Measurements from ENCODE around the gene TMED10.

Gene TMED10

DNA sequence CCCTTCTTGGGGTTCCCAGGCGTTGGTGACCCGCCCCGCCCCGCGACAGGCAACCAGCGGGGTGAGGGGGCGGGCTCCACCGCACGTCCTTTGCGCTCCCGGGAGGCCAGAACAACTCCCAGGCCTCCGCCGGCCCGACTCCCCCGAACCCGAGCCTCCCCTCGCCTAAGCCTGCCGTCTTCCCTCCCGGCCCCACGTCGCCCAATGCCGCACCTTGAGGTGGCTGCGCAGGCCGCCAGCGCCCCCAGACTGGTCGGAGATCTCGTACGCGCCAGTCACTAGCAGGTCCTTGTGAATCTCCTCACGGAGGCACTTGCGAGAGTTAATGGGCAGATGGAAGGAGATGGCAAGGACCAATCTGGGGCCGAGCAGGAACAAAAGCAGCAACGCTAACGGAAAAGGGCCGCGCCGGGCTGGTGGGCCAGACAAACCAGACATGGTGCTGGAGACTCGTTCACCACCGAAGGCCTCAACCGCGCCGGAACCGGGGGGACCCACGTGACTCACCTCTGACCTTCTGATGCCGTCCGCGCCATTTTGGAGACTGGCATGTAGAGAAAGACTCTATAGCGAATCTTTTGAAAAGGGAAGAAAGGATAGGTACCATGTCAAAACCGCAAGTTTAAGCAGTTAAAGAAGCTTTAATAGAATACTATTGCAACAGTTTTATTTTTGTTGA lies at the start of gene TMED10:
TSS of gene TMED10 (minus strand) at position 471 of the 679 bp plus-strand sequence. CDS start at position 438, 33 bp downstream.
- H3K79me2 ChIP-seq: peaks cover 47% of the 10 kb centered on the region
- peak within 1 kb of the TSS; percentile 98 for H3K4me2 ChIP-seq (ENCODE audit: low read length)
- H3K27ac ChIP-seq: peak within 1 kb of the TSS; percentile 92
- no peaks in the 10 kb centered on the region for H3K27me3 ChIP-seq (ENCODE audit: control insufficient read depth, insufficient read depth, low read length)
- H3K4me1 ChIP-seq: peaks cover 9% of the 10 kb centered on the region
- no peaks in the 10 kb centered on the region for H3K9me3 ChIP-seq (ENCODE audit: control insufficient read depth, low read length)
- no peaks in the 10 kb centered on the region for H3K36me3 ChIP-seq (ENCODE audit: control insufficient read depth, insufficient read depth, low read length)
- H3K4me3 ChIP-seq (ENCODE audit: low read depth, low read length): peak within 1 kb of the TSS; percentile 97
- TF ChIP-seq, protein P1, sequence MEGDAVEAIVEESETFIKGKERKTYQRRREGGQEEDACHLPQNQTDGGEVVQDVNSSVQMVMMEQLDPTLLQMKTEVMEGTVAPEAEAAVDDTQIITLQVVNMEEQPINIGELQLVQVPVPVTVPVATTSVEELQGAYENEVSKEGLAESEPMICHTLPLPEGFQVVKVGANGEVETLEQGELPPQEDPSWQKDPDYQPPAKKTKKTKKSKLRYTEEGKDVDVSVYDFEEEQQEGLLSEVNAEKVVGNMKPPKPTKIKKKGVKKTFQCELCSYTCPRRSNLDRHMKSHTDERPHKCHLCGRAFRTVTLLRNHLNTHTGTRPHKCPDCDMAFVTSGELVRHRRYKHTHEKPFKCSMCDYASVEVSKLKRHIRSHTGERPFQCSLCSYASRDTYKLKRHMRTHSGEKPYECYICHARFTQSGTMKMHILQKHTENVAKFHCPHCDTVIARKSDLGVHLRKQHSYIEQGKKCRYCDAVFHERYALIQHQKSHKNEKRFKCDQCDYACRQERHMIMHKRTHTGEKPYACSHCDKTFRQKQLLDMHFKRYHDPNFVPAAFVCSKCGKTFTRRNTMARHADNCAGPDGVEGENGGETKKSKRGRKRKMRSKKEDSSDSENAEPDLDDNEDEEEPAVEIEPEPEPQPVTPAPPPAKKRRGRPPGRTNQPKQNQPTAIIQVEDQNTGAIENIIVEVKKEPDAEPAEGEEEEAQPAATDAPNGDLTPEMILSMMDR (IDR thresholded peaks at IDR 0.05): no peak
- H3K9ac ChIP-seq: peak within 1 kb of the TSS; percentile 95
- peak within 1 kb of the TSS; percentile 80 for H2AFZ ChIP-seq

DNA sequence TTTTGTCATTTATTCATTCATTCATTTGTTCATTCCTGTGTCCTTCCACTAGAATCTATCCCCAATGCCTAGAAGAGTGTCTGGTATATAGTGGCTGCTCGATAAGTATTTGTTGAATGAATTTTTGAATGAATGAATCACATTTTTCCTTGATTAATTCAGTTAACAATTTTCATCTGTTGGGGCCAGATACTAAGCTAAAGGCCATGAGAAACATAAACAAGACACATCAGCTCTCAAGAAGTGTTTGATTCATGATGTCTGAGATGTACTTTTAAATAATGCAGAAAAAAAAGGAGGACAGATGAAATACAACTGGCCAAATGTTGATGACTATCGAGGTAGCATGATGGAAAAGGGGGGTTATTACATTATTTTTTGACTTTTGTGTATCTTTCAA lies 48.1 kb upstream of the TMED10 start:
- TF ChIP-seq, protein P1 (IDR thresholded peaks at IDR 0.05): no peak
- Histone ChIP-seq H3K27ac (no peak overlapping the region), H3K4me1 (peaks cover 2% of the 10 kb centered on the region), H3K27me3 (ENCODE audit: control insufficient read depth, insufficient read depth, low read length) (no peaks in the 10 kb centered on the region), H3K4me2 (ENCODE audit: low read length) (no peak overlapping the region), H3K4me3 (ENCODE audit: low read depth, low read length) (no peak overlapping the region), H3K9me3 (ENCODE audit: control insufficient read depth, low read length) (no peaks in the 10 kb centered on the region), H3K9ac (no peak overlapping the region), H2AFZ (no peak overlapping the region), H3K79me2 (no peaks in the 10 kb centered on the region), H3K36me3 (ENCODE audit: control insufficient read depth, insufficient read depth, low read length) (no peaks in the 10 kb centered on the region)

DNA sequence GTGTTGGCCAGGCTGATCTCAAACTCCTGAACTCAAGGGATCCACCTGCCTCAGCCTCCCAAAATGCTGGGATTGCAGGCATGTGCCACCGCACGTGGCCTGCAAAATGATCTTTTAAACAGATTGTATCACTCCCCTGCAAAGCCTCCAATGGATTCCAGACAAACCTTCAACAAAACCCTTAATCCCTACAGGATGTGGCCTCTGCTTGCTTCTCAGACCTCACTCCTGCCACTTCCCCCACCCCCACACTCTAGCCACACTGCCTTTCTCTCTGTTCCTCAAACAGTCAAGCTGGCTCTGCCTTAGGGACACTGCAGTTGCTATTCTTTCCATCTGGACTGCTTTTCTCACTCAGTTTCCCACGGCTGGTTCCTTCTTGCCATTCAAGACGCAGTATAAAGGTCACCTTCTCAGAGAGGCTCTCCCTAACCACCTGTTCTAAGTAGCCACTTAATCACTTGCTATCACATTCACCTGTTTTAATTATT lies 47.3 kb upstream of the TMED10 start:
- TF ChIP-seq, protein P1 (IDR thresholded peaks at IDR 0.05): no peak
- Histone ChIP-seq H3K9me3 (ENCODE audit: control insufficient read depth, low read length) (no peaks in the 10 kb centered on the region), H3K4me1 (peaks cover 2% of the 10 kb centered on the region), H3K79me2 (no peaks in the 10 kb centered on the region), H3K36me3 (ENCODE audit: control insufficient read depth, insufficient read depth, low read length) (no peaks in the 10 kb centered on the region), H2AFZ (peak overlapping the region; percentile 30), H3K27me3 (ENCODE audit: control insufficient read depth, insufficient read depth, low read length) (no peaks in the 10 kb centered on the region), H3K9ac (no peak overlapping the region), H3K4me3 (ENCODE audit: low read depth, low read length) (no peak overlapping the region), H3K27ac (no peak overlapping the region), H3K4me2 (ENCODE audit: low read length) (no peak overlapping the region)

DNA sequence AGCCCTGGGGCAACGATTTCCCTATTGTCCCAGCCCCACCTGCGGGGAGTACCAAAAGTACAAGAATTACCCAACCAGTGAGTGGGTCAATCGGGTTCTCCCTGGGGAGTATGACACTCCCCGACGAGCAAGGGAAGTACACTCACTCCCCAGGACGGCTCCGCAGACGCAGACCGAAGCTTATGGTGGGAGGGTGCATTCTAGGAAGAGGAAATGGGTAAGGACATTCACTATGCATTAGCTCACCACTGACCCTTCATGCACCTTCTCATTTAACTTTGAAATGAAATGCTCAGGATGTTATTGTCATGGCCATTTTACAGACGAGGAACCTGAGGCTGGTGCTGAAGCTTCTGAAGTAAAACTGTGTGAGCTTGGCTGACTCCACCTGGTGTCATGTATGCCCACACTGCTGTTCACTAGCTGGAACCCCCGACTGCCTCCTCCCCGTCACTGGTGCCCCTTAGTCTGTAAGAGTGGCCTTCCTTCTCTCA lies 45.8 kb upstream of the TMED10 start:
- Histone ChIP-seq H3K4me2 (ENCODE audit: low read length) (no peak overlapping the region), H3K9ac (no peak overlapping the region), H3K4me3 (ENCODE audit: low read depth, low read length) (no peak overlapping the region), H3K4me1 (peaks cover 2% of the 10 kb centered on the region), H3K27ac (no peak overlapping the region), H3K79me2 (no peaks in the 10 kb centered on the region), H3K9me3 (ENCODE audit: control insufficient read depth, low read length) (no peaks in the 10 kb centered on the region), H3K36me3 (ENCODE audit: control insufficient read depth, insufficient read depth, low read length) (no peaks in the 10 kb centered on the region), H3K27me3 (ENCODE audit: control insufficient read depth, insufficient read depth, low read length) (no peaks in the 10 kb centered on the region), H2AFZ (no peak overlapping the region)
- TF ChIP-seq, protein P1 (IDR thresholded peaks at IDR 0.05): no peak

DNA sequence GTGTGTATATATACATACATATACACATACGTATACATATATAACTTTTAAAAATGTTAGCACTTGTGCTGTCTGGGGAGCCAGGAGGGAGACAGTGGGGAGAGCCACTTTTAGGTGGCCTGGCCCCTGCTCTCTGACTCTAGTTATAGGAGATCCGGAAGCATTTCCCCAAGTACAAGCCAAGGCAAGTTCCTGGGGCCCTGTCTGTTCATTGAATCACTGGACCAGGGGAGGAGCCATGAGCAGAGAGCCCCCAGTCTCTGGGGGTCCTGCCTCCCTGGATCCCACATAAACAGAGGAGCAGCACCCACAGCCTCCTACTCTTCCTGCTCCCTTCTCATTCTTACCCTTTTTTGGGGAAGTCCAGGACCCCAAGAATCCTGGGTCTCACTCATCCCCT lies 45.4 kb upstream of the TMED10 start:
- Histone ChIP-seq H2AFZ (no peak overlapping the region), H3K4me2 (ENCODE audit: low read length) (no peak overlapping the region), H3K36me3 (ENCODE audit: control insufficient read depth, insufficient read depth, low read length) (no peaks in the 10 kb centered on the region), H3K27me3 (ENCODE audit: control insufficient read depth, insufficient read depth, low read length) (no peaks in the 10 kb centered on the region), H3K4me3 (ENCODE audit: low read depth, low read length) (no peak overlapping the region), H3K79me2 (no peaks in the 10 kb centered on the region), H3K9me3 (ENCODE audit: control insufficient read depth, low read length) (no peaks in the 10 kb centered on the region), H3K4me1 (peaks cover 2% of the 10 kb centered on the region), H3K9ac (no peak overlapping the region), H3K27ac (no peak overlapping the region)
- TF ChIP-seq, protein P1 (IDR thresholded peaks at IDR 0.05): no peak
